ENCODE measurements around the gene RAB6B. TPM values are rescaled to one million over a fixed set of nuclear protein-coding genes. Genes with fewer than 3 reads are reported as not detected.

RAB6B gene
- total RNA-seq, 6 experiments from 2014 or later: 0.09 to 0.60 (median 0.36) TPM

GRCh38 chr3:133835961-133836360 lies 59.7 kb downstream of the RAB6B start:
- DNase-seq (peak in 1 of 3 donors; percentile 17), ATAC-seq (no peak)
- 80% methylated on average over 1 of the region's 4 CpGs for WGBS (ENCODE audit: insufficient coverage, low coverage, low lambda C conversion rate, missing lambda C conversion rate)
- Histone ChIP-seq H3K4me3 (no peak overlapping the region), H3K4me1 (no peaks in the 10 kb centered on the region), H3K9me3 (no peaks in the 10 kb centered on the region), H3K36me3 (no peaks in the 10 kb centered on the region), H3K27ac (no peak overlapping the region), H3K27me3 (no peaks in the 10 kb centered on the region)
- intact Hi-C loops (cut with DNase I): no loop called here
- TF ChIP-seq POLR2A (IDR thresholded peaks at IDR 0.05) (no peak), CTCF (IDR thresholded peaks at IDR 0.05) (no peak)

DNA sequence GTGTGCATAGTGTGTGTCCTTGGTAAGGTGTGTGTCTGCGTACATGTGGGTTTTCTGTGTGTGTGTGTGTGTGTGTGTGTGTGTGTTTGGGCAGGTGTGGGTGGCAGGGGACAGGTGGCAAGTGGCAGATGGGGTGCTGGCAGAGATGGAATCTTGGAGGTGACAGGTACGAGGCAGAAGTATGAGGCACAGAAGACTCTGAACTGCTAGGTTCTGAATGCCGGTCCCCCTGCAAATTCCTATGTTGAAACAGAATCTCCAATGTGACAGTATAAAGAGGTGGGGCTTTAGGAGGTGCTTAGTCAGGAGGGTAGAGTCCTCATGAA lies 60.3 kb downstream of the RAB6B start:
- no peak for ATAC-seq
- Histone ChIP-seq H3K27ac (no peak overlapping the region), H3K4me3 (no peak overlapping the region), H3K9me3 (no peaks in the 10 kb centered on the region), H3K36me3 (no peaks in the 10 kb centered on the region), H3K27me3 (no peaks in the 10 kb centered on the region), H3K4me1 (no peaks in the 10 kb centered on the region)
- DNase-seq: no peak
- intact Hi-C loops (cut with DNase I): no loop called here
- 57% methylated on average over 2 of the region's 3 CpGs for WGBS (ENCODE audit: insufficient coverage, low coverage, low lambda C conversion rate, missing lambda C conversion rate)
- TF ChIP-seq CTCF (IDR thresholded peaks at IDR 0.05) (no peak), POLR2A (IDR thresholded peaks at IDR 0.05) (no peak)

GRCh38 chr3:133834621-133835417 lies 60.9 kb downstream of the RAB6B start:
- WGBS (ENCODE audit: insufficient coverage, low coverage, low lambda C conversion rate, missing lambda C conversion rate): 90% methylated on average over 14 of the region's 14 CpGs
- TF ChIP-seq POLR2A (IDR thresholded peaks at IDR 0.05) (no peak), CTCF (IDR thresholded peaks at IDR 0.05) (no peak)
- H3K4me1 ChIP-seq: no peaks in the 10 kb centered on the region
- intact Hi-C loops (cut with DNase I): no loop called here
- H3K27ac ChIP-seq: no peak overlapping the region
- no peaks in the 10 kb centered on the region for H3K9me3 ChIP-seq
- ATAC-seq (no peak), DNase-seq (peak in 1 of 3 donors; percentile 17)
- H3K4me3 ChIP-seq: no peak overlapping the region
- no peaks in the 10 kb centered on the region for H3K36me3 ChIP-seq
- H3K27me3 ChIP-seq: no peaks in the 10 kb centered on the region

DNA sequence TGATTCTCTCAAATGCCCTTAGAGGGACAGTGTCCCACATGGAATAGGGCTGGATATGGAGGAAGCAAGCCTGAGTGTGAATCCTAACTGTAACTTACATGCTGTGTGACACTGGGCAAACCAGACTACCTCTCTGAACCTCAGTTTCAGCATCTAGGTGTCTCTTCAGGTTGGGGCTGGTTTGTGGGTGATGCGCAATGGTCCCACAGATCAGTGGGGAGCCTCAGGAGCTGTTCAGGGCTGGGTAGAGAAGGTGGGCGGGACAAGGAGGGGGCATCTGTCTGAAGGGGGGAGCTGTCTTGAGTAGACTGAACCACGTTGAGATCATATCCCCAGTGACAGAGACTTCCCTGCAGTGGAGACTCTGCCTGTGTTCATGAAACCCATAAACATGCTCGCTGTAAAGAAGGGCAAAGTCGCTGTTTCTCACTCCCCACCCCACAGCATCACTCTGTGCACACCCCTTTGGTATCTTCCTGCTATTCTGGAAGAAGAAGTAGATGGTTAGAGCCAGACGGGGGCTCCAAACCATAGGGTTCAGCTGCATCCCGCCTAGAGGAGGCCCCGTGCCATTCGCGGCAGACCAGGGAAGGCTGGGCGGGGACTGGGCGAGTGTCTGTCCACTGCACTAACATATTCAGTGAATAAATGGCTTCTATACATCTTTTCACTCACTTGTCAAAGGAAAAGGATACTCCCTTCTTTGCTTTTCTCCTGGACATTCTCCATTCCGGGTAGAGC lies 61.6 kb downstream of the RAB6B start:
- Histone ChIP-seq H3K27ac (no peak overlapping the region), H3K36me3 (no peaks in the 10 kb centered on the region), H3K4me3 (no peak overlapping the region), H3K27me3 (no peaks in the 10 kb centered on the region), H3K4me1 (no peaks in the 10 kb centered on the region), H3K9me3 (no peaks in the 10 kb centered on the region)
- ATAC-seq (no peak), DNase-seq (no peak)
- intact Hi-C loops (cut with DNase I): no loop called here
- 82% methylated on average over 11 of the region's 13 CpGs for WGBS (ENCODE audit: insufficient coverage, low coverage, low lambda C conversion rate, missing lambda C conversion rate)
- TF ChIP-seq CTCF (IDR thresholded peaks at IDR 0.05): no peak
- no peak for TF ChIP-seq POLR2A (IDR thresholded peaks at IDR 0.05)

All from right lobe of liver (tissue), 6 donors.